ENCODE measurements around the gene PON2. TPM values are rescaled to one million over a fixed set of nuclear protein-coding genes. Genes with fewer than 3 reads are reported as not detected.
"Not testable (repeated sequence)": the region's sequence is repeated elsewhere in the genome, so short reads cannot be mapped to it uniquely, and the experiment has no call there.

The PON2 gene
- total RNA-seq, 4 donors from 2014 or later = 93.5 to 183 (median 155) TPM

GRCh38 chr7:95395755-95396135 is 39.1 kb downstream of the PON2 start:
- no peak for DNase-seq (ENCODE audit: low spot score in 2 of 2)
- H3K4me1 ChIP-seq = peaks cover 0 to 3% (median 0%) of the 10 kb centered on the region in 4 donors
- 75 to 80% methylated on average over 11 of the region's 11 CpGs for WGBS, 2 donors
- peak overlapping the region in 1 of 4 donors; percentile 63 for H3K27ac ChIP-seq
- no peaks in the 10 kb centered on the region for H3K36me3 ChIP-seq
- no peaks in the 10 kb centered on the region for H3K27me3 ChIP-seq
- peak overlapping the region in 3 of 4 donors; percentile 37 to 59 (median 48) for H3K4me3 ChIP-seq
- no peaks in the 10 kb centered on the region for H3K9me3 ChIP-seq
- TF ChIP-seq EP300 (IDR thresholded peaks at IDR 0.05) (no peak), POLR2A (IDR thresholded peaks at IDR 0.05) (no peak), CTCF (IDR thresholded peaks at IDR 0.05) (no peak)

- TF ChIP-seq POLR2A (IDR thresholded peaks at IDR 0.05) (no peak), EP300 (IDR thresholded peaks at IDR 0.05) (no peak), CTCF (IDR thresholded peaks at IDR 0.05) (no peak)
- DNase-seq (ENCODE audit: low spot score in 2 of 2) = no peak
- H3K27ac ChIP-seq = no peak overlapping the region
- 93 to 95% methylated on average over 3 of the region's 3 CpGs for WGBS, 2 donors
- H3K9me3 ChIP-seq = no peaks in the 10 kb centered on the region
- H3K4me3 ChIP-seq = no peak overlapping the region
- H3K36me3 ChIP-seq = no peaks in the 10 kb centered on the region
- H3K4me1 ChIP-seq = peaks cover 0 to 3% (median 0%) of the 10 kb centered on the region in 4 donors
- H3K27me3 ChIP-seq = no peaks in the 10 kb centered on the region
Observed at GRCh38 chr7:95394370-95394769, 40.5 kb downstream of the PON2 start.

- no peak overlapping the region for H3K4me3 ChIP-seq
- peaks cover 0 to 3% (median 0%) of the 10 kb centered on the region in 4 donors for H3K4me1 ChIP-seq
- peaks cover 0 to 17% (median 0%) of the 10 kb centered on the region in 3 donors for H3K36me3 ChIP-seq
- DNase-seq (ENCODE audit: low spot score in 2 of 2) = no peak
- 71 to 83% methylated on average over 2 of the region's 2 CpGs for WGBS, 2 donors
- H3K27ac ChIP-seq = no peak overlapping the region
- no peaks in the 10 kb centered on the region for H3K27me3 ChIP-seq
- H3K9me3 ChIP-seq = peaks cover 0 to 10% (median 0%) of the 10 kb centered on the region in 4 donors
- TF ChIP-seq EP300 (IDR thresholded peaks at IDR 0.05) (no peak), POLR2A (IDR thresholded peaks at IDR 0.05) (no peak), CTCF (IDR thresholded peaks at IDR 0.05) (no peak)
Observed at GRCh38 chr7:95391761-95392160, 43.1 kb downstream of the PON2 start.

GRCh38 chr7:95389516-95389915 is 45.3 kb downstream of the PON2 start:
- Histone ChIP-seq H3K27me3 (no peaks in the 10 kb centered on the region), H3K4me3 (no peak overlapping the region), H3K36me3 (peaks cover 0 to 17% (median 0%) of the 10 kb centered on the region in 3 donors), H3K9me3 (peaks cover 0 to 10% (median 0%) of the 10 kb centered on the region in 4 donors), H3K27ac (no peak overlapping the region), H3K4me1 (no peaks in the 10 kb centered on the region)
- 89 to 90% methylated on average over 7 of the region's 7 CpGs for WGBS, 2 donors
- no peak for TF ChIP-seq EP300 (IDR thresholded peaks at IDR 0.05)
- TF ChIP-seq CTCF (IDR thresholded peaks at IDR 0.05) = no peak
- no peak for TF ChIP-seq POLR2A (IDR thresholded peaks at IDR 0.05)
- DNase-seq (ENCODE audit: low spot score in 2 of 2) = no peak

GRCh38 chr7:95379457-95379856 is 55.4 kb downstream of the PON2 start:
- not testable (repeated sequence) for H3K4me3 ChIP-seq; H3K27ac ChIP-seq; H3K4me1 ChIP-seq; DNase-seq (ENCODE audit: low spot score in 2 of 2); H3K27me3 ChIP-seq
- peaks cover 0 to 30% (median 0%) of the 10 kb centered on the region in 3 donors for H3K36me3 ChIP-seq
- WGBS, 2 donors = 96 to 97% methylated on average over 10 of the region's 10 CpGs
- peaks cover 0 to 25% (median 0%) of the 10 kb centered on the region in 4 donors for H3K9me3 ChIP-seq

Measured in tibial nerve (tissue), 4 donors.